Neutrophil (primary cell): Measurements from ENCODE around the gene TUBAL3.

Source experiments
- H3K27ac ChIP-seq: fragments of 200-600 bp; sonication (generic); 2 replicates; pipeline ENCODE4 v1.5.1; 2016; ENCODE audit warnings: mild to moderate bottlenecking, moderate library complexity
- H3K27me3 ChIP-seq: fragments of 200-600 bp; sonication (generic); 2 replicates; pipeline ENCODE4 v1.6.0; 2016; ENCODE audit warnings: mild to moderate bottlenecking
- H3K36me3 ChIP-seq: fragments of 200-600 bp; sonication (generic); 2 replicates; pipeline ENCODE4 v1.5.1; 2017
- H3K4me1 ChIP-seq, 2 experiments: fragments of 200-600 bp in 1 of 2; sonication (generic) in 1 of 2; 1 replicate in 1 of 2; 2 replicates in 1 of 2; pipeline versions ENCODE4 v1.5.1 to v1.6.1; 2013 to 2016; ENCODE audit warnings: low read depth in 1 of 2, low read length in 1 of 2, mild to moderate bottlenecking in 1 of 2, moderate library complexity in 1 of 2; ENCODE audit not compliant: control insufficient read depth in 1 of 2, insufficient read depth in 1 of 2
- H3K4me3 ChIP-seq, 2 experiments: fragments of 200-600 bp in 1 of 2; sonication (generic) in 1 of 2; 1 replicate in 1 of 2; 2 replicates in 1 of 2; pipeline ENCODE4 v1.5.1; 2013 to 2016; ENCODE audit warnings: low read depth in 1 of 2, low read length in 1 of 2, mild to moderate bottlenecking in 1 of 2, moderate library complexity in 1 of 2
- H3K9me3 ChIP-seq: fragments of 200-600 bp; sonication (generic); 2 replicates; pipeline ENCODE4 v1.5.1; 2016
- TF ChIP-seq, protein P1 (sequence below): fragments of 200-600 bp; sonication (generic); IDR thresholded peaks from 2 replicates; pipeline ENCODE4 v1.5.1; 2016; ENCODE audit warnings: antibody characterized with exemption

Gene TUBAL3

DNA sequence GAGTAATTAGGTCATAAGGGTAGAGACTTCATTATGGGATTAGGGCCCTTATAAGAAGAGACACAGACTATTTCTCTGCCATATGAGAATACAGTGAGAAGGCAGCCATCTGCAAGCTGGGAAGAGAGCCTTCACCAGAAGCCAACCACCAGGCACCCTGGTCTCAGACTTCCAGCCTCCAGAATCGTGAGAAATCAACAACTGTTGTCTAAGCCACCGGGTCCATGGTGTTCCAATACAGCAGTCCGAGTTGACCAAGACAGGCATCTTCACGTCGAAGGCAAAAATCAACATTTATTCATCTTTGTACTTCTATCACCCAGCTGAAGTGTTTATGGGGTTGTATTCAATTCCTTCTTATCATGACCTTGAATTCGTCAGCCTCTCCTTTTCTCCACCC, 5.3 kb downstream of the TUBAL3 start:
- H3K4me1 ChIP-seq: no peaks in the 10 kb centered on the region
- TF ChIP-seq, protein P1, sequence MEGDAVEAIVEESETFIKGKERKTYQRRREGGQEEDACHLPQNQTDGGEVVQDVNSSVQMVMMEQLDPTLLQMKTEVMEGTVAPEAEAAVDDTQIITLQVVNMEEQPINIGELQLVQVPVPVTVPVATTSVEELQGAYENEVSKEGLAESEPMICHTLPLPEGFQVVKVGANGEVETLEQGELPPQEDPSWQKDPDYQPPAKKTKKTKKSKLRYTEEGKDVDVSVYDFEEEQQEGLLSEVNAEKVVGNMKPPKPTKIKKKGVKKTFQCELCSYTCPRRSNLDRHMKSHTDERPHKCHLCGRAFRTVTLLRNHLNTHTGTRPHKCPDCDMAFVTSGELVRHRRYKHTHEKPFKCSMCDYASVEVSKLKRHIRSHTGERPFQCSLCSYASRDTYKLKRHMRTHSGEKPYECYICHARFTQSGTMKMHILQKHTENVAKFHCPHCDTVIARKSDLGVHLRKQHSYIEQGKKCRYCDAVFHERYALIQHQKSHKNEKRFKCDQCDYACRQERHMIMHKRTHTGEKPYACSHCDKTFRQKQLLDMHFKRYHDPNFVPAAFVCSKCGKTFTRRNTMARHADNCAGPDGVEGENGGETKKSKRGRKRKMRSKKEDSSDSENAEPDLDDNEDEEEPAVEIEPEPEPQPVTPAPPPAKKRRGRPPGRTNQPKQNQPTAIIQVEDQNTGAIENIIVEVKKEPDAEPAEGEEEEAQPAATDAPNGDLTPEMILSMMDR: no peak
- no peak overlapping the region for H3K4me3 ChIP-seq
- no peaks in the 10 kb centered on the region for H3K36me3 ChIP-seq
- H3K27me3 ChIP-seq: no peaks in the 10 kb centered on the region
- H3K9me3 ChIP-seq: no peaks in the 10 kb centered on the region
- no peak overlapping the region for H3K27ac ChIP-seq

DNA sequence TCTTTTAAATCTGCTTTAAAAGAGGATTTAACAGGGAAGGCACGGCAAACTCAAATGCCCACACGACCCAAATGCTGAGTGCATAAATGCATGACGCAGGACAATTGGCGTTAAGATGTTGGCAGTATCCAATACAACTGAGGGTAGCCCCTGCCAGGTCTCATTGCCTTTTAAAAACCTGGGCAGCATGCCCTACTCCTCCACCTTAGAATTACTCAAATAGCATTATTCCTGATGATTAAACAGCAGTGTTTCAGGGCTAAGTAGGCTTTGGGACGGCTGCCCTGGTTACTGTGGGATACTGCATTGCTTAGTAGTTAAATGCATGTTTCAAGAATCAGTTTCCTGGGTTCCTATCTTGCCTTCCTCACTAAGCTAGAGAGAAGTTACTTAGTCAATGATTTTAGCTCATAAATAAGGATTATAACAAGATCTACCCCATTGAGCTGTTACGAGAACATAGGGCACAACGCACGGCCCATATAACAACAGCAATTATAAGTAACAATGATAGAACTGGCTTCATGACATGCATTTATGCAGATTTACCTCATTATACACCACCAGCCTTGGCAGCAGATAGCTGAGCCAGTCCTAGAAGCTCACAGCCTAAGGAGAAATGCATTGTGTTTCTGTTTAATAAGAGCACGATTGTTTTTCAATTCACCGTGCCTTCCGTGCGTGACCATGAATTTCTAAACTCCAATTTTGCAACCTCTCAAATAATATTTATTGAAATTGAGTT, 7.9 kb downstream of the TUBAL3 start:
- no peak overlapping the region for H3K4me3 ChIP-seq
- H3K27me3 ChIP-seq: no peaks in the 10 kb centered on the region
- H3K4me1 ChIP-seq: no peaks in the 10 kb centered on the region
- no peaks in the 10 kb centered on the region for H3K36me3 ChIP-seq
- TF ChIP-seq, protein P1: no peak
- H3K27ac ChIP-seq: no peak overlapping the region
- no peaks in the 10 kb centered on the region for H3K9me3 ChIP-seq

DNA sequence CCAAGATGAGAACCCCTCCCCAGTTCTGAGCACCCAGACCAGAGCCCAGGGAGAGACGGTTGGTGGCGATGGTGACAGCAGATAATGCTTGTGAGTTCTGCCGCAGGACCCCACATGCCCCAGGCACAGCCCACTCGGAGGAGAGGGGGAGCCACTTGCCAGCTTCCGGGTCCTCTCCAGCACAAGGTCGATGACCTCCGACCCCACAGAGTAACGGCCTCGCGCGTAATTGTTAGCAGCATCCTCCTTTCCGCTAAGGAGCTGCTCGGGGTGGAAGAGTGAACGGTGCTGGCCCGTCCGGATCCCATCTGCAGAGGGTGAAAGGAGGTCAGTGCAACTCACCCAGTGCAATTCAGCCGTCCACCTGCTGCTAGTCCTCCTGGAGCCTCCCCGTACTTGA, 9.5 kb downstream of the TUBAL3 start:
- TF ChIP-seq, protein P1: no peak
- H3K36me3 ChIP-seq: no peaks in the 10 kb centered on the region
- no peaks in the 10 kb centered on the region for H3K4me1 ChIP-seq
- no peaks in the 10 kb centered on the region for H3K27me3 ChIP-seq
- H3K27ac ChIP-seq: no peak overlapping the region
- H3K9me3 ChIP-seq: no peaks in the 10 kb centered on the region
- no peak overlapping the region for H3K4me3 ChIP-seq

DNA sequence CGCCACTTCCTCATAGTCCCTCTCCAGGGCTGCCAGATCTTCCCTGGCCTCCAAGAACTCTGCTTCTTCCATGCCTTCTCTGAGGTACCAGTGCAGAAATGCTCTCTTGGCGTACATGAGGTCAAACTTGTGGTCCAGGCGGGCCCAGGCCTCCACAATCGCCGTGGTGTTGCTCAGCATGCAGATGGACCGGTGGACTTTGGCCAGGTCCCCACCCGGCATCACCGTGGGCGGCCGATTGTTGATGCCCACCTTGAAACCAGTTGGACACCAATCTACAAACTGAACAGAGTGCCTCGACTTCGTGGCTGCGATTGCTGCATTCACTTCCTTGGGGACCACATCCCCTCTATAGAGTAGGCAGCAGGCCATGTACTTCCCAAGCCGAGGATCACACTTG, 11.1 kb downstream of the TUBAL3 start:
- TF ChIP-seq, protein P1: no peak
- Histone ChIP-seq H3K4me1 (no peaks in the 10 kb centered on the region), H3K9me3 (no peaks in the 10 kb centered on the region), H3K4me3 (no peak overlapping the region), H3K36me3 (no peaks in the 10 kb centered on the region), H3K27me3 (no peaks in the 10 kb centered on the region), H3K27ac (no peak overlapping the region)

DNA sequence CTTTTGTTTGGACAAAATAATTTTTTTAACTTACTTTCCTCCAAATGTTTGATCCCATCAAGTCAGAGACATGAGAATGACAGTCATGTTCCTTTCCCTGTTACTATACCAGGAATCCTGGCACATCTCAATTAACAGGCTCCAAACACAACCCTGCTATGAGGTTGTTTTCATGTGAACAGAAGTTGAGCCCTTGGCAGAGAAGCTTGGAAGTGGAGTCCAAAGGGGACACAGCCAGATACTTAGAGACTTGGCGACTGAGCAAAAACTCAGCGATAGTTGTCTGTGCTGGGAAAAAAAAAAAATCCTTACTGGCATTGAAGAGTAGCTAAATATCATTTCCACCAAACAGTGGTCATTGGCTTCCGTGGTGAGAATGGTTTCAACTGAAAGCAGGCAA, 12.8 kb downstream of the TUBAL3 start:
- TF ChIP-seq, protein P1: no peak
- Histone ChIP-seq H3K36me3 (no peaks in the 10 kb centered on the region), H3K4me1 (no peaks in the 10 kb centered on the region), H3K27ac (no peak overlapping the region), H3K4me3 (no peak overlapping the region), H3K9me3 (no peaks in the 10 kb centered on the region), H3K27me3 (no peaks in the 10 kb centered on the region)
